ENCODE data around the gene BRINP2. TPM values are rescaled to one million over a fixed set of nuclear protein-coding genes. Genes with fewer than 3 reads are reported as not detected.

Gene BRINP2
- total and polyA plus RNA-seq, 2 of the 8 experiments (the other 6 are each of a cell fraction or from before 2014, with no cell fraction given), result 0.39 to 0.42 TPM

DNA sequence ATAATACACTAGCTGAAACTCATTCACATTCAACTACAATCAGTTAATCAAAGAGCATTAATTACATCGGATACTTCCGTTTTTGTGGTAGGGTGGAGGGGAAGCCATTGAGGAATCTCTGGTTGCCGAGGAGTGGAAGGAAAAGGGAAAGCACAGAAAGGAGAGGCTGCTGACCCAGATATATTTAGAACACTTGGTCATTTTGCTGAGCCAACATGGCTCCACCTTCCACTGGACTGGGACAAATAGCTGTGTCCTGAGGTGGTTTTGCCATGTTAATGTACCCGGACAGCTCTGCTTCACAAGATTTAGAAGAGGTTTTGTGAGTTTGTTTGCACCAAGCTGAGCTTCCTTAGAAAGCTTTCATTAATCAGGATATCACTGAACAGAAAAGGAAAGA lies 32.4 kb upstream of the BRINP2 start (continued):
- TF ChIP-seq, protein P1, sequence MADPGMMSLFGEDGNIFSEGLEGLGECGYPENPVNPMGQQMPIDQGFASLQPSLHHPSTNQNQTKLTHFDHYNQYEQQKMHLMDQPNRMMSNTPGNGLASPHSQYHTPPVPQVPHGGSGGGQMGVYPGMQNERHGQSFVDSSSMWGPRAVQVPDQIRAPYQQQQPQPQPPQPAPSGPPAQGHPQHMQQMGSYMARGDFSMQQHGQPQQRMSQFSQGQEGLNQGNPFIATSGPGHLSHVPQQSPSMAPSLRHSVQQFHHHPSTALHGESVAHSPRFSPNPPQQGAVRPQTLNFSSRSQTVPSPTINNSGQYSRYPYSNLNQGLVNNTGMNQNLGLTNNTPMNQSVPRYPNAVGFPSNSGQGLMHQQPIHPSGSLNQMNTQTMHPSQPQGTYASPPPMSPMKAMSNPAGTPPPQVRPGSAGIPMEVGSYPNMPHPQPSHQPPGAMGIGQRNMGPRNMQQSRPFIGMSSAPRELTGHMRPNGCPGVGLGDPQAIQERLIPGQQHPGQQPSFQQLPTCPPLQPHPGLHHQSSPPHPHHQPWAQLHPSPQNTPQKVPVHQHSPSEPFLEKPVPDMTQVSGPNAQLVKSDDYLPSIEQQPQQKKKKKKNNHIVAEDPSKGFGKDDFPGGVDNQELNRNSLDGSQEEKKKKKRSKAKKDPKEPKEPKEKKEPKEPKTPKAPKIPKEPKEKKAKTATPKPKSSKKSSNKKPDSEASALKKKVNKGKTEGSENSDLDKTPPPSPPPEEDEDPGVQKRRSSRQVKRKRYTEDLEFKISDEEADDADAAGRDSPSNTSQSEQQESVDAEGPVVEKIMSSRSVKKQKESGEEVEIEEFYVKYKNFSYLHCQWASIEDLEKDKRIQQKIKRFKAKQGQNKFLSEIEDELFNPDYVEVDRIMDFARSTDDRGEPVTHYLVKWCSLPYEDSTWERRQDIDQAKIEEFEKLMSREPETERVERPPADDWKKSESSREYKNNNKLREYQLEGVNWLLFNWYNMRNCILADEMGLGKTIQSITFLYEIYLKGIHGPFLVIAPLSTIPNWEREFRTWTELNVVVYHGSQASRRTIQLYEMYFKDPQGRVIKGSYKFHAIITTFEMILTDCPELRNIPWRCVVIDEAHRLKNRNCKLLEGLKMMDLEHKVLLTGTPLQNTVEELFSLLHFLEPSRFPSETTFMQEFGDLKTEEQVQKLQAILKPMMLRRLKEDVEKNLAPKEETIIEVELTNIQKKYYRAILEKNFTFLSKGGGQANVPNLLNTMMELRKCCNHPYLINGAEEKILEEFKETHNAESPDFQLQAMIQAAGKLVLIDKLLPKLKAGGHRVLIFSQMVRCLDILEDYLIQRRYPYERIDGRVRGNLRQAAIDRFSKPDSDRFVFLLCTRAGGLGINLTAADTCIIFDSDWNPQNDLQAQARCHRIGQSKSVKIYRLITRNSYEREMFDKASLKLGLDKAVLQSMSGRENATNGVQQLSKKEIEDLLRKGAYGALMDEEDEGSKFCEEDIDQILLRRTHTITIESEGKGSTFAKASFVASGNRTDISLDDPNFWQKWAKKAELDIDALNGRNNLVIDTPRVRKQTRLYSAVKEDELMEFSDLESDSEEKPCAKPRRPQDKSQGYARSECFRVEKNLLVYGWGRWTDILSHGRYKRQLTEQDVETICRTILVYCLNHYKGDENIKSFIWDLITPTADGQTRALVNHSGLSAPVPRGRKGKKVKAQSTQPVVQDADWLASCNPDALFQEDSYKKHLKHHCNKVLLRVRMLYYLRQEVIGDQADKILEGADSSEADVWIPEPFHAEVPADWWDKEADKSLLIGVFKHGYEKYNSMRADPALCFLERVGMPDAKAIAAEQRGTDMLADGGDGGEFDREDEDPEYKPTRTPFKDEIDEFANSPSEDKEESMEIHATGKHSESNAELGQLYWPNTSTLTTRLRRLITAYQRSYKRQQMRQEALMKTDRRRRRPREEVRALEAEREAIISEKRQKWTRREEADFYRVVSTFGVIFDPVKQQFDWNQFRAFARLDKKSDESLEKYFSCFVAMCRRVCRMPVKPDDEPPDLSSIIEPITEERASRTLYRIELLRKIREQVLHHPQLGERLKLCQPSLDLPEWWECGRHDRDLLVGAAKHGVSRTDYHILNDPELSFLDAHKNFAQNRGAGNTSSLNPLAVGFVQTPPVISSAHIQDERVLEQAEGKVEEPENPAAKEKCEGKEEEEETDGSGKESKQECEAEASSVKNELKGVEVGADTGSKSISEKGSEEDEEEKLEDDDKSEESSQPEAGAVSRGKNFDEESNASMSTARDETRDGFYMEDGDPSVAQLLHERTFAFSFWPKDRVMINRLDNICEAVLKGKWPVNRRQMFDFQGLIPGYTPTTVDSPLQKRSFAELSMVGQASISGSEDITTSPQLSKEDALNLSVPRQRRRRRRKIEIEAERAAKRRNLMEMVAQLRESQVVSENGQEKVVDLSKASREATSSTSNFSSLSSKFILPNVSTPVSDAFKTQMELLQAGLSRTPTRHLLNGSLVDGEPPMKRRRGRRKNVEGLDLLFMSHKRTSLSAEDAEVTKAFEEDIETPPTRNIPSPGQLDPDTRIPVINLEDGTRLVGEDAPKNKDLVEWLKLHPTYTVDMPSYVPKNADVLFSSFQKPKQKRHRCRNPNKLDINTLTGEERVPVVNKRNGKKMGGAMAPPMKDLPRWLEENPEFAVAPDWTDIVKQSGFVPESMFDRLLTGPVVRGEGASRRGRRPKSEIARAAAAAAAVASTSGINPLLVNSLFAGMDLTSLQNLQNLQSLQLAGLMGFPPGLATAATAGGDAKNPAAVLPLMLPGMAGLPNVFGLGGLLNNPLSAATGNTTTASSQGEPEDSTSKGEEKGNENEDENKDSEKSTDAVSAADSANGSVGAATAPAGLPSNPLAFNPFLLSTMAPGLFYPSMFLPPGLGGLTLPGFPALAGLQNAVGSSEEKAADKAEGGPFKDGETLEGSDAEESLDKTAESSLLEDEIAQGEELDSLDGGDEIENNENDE (IDR thresholded peaks at IDR 0.05; ENCODE audit: insufficient replicate concordance, low read length), result no peak
- TF ChIP-seq RNF2 (IDR thresholded peaks at IDR 0.05; ENCODE audit: borderline replicate concordance, low read depth, low read length, missing control alignments, poor library complexity, severe bottlenecking) (no peak), POU5F1 (IDR thresholded peaks at IDR 0.05; ENCODE audit: low read depth, low read length) (no peak), TBP (IDR thresholded peaks at IDR 0.05; ENCODE audit: low read depth, low read length) (no peak), KDM4A (IDR thresholded peaks at IDR 0.05; ENCODE audit: low read depth, low read length, severe bottlenecking) (no peak), TEAD4 (IDR thresholded peaks at IDR 0.05; ENCODE audit: low read depth, low read length) (no peak), KDM5A (IDR thresholded peaks at IDR 0.05; ENCODE audit: low read length) (no peak), TAF7 (optimal IDR thresholded peaks at IDR 0.05; ENCODE audit: borderline replicate concordance, low read depth, low read length) (no peak), EP300 (IDR thresholded peaks at IDR 0.05; ENCODE audit: borderline replicate concordance in 1 of 2, low read depth in 2 of 2, low read length in 2 of 2) (no peak), TAF1 (IDR thresholded peaks at IDR 0.05; ENCODE audit: low read depth, low read length) (no peak)

All from H1 (cell line).